Glomerular visceral epithelial cell (primary cell): ENCODE results near the gene SBF1.

Source experiments
- DNase-seq: peaks from one replicate; pipeline ENCODE4 v3.0.0-alpha.2; 2016; ENCODE audit errors: extremely low spot score

SBF1 gene

DNA sequence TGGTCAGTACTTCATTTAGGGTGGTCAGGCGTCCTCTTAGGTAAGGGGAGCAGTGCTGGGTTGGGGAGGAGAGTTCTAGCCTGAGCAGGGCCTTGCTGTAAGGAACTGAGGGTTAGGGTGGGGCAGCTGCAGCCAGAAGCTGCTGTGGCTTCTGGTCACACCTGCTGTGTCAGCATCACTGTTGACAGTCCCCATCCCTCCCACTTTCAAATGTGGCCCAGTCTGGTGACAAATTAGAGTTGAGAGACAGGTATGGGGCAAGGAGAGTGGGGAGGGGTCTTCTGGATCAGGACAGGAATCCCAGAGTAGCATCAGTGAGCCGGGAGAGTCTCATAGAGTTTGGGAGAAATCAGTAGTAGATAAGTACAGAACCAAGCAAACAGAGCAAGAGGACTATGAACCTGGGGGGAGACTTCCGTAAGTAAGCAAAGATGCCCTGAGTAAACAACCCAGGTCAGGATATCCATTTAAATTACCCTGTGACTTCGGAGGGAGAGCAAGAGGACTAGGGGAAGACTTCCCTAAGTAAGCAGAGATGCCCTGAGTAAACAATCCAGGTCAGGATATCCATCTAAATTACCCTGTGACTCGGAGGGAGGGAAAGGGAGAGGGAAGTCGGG, 78.0 kb downstream of the SBF1 start:
- no peak for DNase-seq
